ENCODE measurements around the gene SUMF1. TPM values are rescaled to one million over a fixed set of nuclear protein-coding genes. Genes with fewer than 3 reads are reported as not detected.

SUMF1 gene
- total and polyA plus RNA-seq, 3 donors from 2014 or later, result 18.8 to 42.6 (median 27.6) TPM

DNA sequence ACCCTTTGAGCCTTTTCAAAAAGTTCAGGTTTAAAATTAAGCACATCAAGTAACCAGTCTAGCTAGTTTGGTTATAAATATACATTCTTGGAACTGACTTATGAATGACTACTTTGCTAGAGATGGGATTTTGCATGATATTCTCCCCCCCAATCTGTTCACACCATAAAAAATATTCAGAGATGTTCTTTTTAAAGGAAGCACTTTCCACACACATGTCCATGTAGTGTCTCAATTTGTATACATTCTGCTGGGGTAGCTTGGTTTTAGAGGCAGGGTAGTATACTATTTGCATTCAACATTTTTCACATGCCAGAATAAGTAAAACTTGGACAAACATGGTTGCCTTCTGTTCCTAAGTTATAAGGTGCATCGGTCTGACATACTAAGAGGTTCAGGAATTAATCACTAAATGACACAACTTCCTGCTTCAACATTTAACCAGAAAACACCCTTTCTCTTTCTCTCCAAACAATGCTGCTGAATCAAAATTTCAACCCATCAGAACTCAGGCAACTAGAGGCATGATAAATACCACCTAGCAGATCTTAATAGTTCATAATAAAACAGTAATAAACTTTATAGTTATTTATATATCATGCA, 57.0 kb downstream of the SUMF1 start:
- whole genome bisulfite sequencing, 2 donors, result 73 to 78% methylated on average over 1 of the region's 1 CpG
- DNase-seq, result no peak
- Histone ChIP-seq H3K27me3 (no peaks in the 10 kb centered on the region), H3K36me3 (ENCODE audit: low read depth, missing control alignments) (no peaks in the 10 kb centered on the region), H3K4me1 (no peaks in the 10 kb centered on the region), H3K4me3 (no peak overlapping the region), H3K9me3 (no peaks in the 10 kb centered on the region), H3K27ac (no peak overlapping the region)
- intact Hi-C loops (cut with DNase I; ENCODE audit: low total_unique reads), result no loop called here
- TF ChIP-seq, protein P1, sequence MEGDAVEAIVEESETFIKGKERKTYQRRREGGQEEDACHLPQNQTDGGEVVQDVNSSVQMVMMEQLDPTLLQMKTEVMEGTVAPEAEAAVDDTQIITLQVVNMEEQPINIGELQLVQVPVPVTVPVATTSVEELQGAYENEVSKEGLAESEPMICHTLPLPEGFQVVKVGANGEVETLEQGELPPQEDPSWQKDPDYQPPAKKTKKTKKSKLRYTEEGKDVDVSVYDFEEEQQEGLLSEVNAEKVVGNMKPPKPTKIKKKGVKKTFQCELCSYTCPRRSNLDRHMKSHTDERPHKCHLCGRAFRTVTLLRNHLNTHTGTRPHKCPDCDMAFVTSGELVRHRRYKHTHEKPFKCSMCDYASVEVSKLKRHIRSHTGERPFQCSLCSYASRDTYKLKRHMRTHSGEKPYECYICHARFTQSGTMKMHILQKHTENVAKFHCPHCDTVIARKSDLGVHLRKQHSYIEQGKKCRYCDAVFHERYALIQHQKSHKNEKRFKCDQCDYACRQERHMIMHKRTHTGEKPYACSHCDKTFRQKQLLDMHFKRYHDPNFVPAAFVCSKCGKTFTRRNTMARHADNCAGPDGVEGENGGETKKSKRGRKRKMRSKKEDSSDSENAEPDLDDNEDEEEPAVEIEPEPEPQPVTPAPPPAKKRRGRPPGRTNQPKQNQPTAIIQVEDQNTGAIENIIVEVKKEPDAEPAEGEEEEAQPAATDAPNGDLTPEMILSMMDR (IDR thresholded peaks at IDR 0.05), result no peak
- no peak for TF ChIP-seq POLR2A (IDR thresholded peaks at IDR 0.05)

DNA sequence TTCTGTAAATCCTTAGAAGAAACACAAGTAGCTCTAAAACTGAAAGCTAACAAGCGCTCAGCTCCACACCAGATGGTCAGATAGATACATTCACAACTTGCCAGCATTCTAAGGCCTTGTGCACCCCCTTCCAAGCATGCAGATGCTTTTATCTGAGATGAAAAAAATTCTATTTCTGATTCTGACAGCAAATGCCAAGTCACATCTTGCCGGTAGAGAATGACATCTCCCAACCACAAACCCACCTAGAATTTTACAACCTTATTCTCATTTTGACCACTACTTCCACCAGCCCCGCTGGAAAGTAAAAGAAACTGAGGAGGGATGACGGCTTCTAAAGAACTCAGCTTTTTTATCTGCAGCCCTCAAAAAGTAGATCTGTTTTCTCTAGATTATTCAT, 57.7 kb downstream of the SUMF1 start:
- TF ChIP-seq POLR2A (IDR thresholded peaks at IDR 0.05), result no peak
- TF ChIP-seq, protein P1 (IDR thresholded peaks at IDR 0.05), result no peak
- H3K9me3 ChIP-seq, result no peaks in the 10 kb centered on the region
- no peaks in the 10 kb centered on the region for H3K36me3 ChIP-seq (ENCODE audit: low read depth, missing control alignments)
- 83 to 87% methylated on average over 4 of the region's 4 CpGs for WGBS, 2 donors
- H3K4me1 ChIP-seq, result no peaks in the 10 kb centered on the region
- intact Hi-C loops (cut with DNase I; ENCODE audit: low total_unique reads), result no loop called here
- H3K4me3 ChIP-seq, result no peak overlapping the region
- H3K27ac ChIP-seq, result no peak overlapping the region
- no peaks in the 10 kb centered on the region for H3K27me3 ChIP-seq
- DNase-seq, result no peak

GRCh38 chr3:4408958-4409357, 58.1 kb downstream of the SUMF1 start:
- Histone ChIP-seq H3K27ac (no peak overlapping the region), H3K4me1 (no peaks in the 10 kb centered on the region), H3K36me3 (ENCODE audit: low read depth, missing control alignments) (no peaks in the 10 kb centered on the region), H3K27me3 (no peaks in the 10 kb centered on the region), H3K4me3 (no peak overlapping the region), H3K9me3 (no peaks in the 10 kb centered on the region)
- intact Hi-C loops (cut with DNase I; ENCODE audit: low total_unique reads), result no loop called here
- no peak for TF ChIP-seq POLR2A (IDR thresholded peaks at IDR 0.05)
- TF ChIP-seq, protein P1 (IDR thresholded peaks at IDR 0.05), result no peak
- no peak for DNase-seq

DNA sequence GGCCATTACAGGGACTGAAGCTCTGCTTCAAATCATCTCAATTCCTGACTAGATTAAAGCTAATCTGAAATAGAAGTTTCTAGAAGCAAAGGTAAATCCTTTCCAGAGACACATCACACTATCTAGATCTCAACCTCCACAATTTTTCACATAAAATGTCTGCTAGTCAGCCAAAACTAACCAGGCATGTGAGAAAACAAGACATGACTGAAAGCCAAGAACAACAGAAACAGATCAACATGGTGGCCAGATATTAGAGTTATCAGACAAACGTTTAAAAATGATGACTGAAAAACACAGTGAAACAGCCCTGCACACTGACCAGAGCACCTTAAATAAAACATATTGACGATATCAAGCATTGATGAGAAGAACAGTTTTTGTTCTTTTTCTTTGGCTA, 59.1 kb downstream of the SUMF1 start:
- no peak overlapping the region for H3K27ac ChIP-seq
- H3K4me1 ChIP-seq, result no peaks in the 10 kb centered on the region
- no peak overlapping the region for H3K4me3 ChIP-seq
- intact Hi-C loops (cut with DNase I; ENCODE audit: low total_unique reads), result no loop called here
- H3K36me3 ChIP-seq (ENCODE audit: low read depth, missing control alignments), result no peaks in the 10 kb centered on the region
- WGBS, 2 donors, result 55 to 64% methylated on average over 2 of the region's 2 CpGs
- DNase-seq, result no peak
- TF ChIP-seq, protein P1 (IDR thresholded peaks at IDR 0.05), result no peak
- TF ChIP-seq POLR2A (IDR thresholded peaks at IDR 0.05), result no peak
- H3K27me3 ChIP-seq, result no peaks in the 10 kb centered on the region
- H3K9me3 ChIP-seq, result no peaks in the 10 kb centered on the region
